ENCODE measurements around the gene NPC1.
A peak's percentile ranks its signal among the peaks of the same experiment; 100 is the strongest.
"Not testable (repeated sequence)": the region's sequence is repeated elsewhere in the genome, so short reads cannot be mapped to it uniquely, and the experiment has no call there.

NPC1 gene

DNA sequence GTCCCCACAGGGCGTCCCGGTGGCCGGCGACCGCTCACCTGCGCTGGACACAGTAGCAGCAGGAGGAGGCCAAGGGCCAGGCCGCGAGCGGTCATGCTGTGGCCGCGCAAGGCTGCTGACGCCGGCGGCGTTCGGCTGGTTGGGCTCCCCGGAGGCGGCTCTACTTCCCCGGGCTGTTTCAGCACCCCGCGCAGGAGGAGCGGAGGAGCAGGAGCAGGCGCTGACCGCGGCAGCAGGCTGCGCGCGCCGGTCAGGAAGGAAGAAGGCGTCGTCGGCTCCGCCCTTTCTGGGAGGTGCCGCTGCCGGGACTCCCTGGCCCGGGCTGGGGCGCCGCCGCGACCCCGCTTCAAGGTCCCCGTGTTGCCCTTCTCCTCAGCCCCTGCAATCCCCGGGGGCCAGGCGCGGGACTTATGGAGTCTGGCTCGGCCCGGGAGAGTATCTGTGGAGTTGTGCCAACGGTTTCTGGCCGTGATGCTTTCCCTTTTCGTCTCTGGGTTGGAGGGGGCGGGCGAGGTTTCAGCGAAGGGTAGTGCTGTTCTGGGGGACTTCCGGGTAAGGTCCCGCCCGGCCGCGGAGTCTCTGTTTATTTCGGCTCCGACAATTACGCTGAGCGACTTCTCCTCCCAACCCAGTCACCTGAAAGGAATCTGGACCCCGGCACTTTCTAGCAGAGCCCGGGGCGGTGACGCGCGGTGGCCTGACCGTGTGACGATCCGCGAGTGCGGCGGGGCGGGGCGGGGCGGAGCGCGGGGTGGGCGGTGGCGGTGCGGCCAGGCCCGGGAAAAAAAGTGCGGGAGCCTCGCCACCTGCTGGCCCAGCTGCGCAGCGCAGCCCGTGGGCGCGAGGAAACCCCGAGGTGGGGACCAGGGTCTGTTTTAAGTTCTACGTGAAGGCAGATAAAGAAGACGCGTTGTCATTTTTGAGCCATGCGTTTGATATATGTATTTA, at the start of gene NPC1:
Gene NPC1, minus strand, starts transcription at position 258 of the 948 bp plus-strand sequence. Its CDS starts 163 bp downstream, at position 95.
- peak; percentile 88 for DNase-seq

GRCh38 chr18:23636071-23636399, 49.7 kb upstream of the NPC1 start:
- DNase-seq = no peak

GRCh38 chr18:23635283-23636070, 49.2 kb upstream of the NPC1 start:
- no peak for DNase-seq

GRCh38 chr18:23634692-23635091, 48.4 kb upstream of the NPC1 start:
- no peak for DNase-seq

- no peak for DNase-seq
Measured at GRCh38 chr18:23632615-23633014, 46.3 kb upstream of the NPC1 start.

DNA sequence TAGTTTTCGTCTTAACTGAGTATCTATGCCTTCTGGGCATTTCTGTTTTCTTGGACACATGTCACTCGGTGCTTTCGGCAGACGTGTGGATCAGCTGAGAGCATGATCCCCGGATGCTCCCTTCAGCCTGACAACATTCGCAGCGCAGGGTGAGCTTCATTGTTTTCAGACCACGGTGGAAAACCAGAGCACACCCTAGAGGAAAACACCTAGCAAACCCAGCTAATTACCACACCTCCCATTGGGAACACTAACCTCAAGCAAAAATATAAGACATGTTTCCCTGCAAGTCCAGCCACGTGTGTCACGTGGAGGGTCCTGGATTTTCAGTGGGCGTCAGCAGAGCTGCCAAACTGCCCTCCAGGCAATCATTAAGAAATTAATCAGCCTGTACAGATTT, 45.4 kb upstream of the NPC1 start:
- no peak for DNase-seq

- no peak for DNase-seq
Measured at GRCh38 chr18:23631312-23631711, 45.0 kb upstream of the NPC1 start.

- DNase-seq = no peak
Measured at GRCh38 chr18:23629444-23629946, 43.2 kb upstream of the NPC1 start.

GRCh38 chr18:23627970-23628369, 41.7 kb upstream of the NPC1 start:
- no peak for DNase-seq

DNA sequence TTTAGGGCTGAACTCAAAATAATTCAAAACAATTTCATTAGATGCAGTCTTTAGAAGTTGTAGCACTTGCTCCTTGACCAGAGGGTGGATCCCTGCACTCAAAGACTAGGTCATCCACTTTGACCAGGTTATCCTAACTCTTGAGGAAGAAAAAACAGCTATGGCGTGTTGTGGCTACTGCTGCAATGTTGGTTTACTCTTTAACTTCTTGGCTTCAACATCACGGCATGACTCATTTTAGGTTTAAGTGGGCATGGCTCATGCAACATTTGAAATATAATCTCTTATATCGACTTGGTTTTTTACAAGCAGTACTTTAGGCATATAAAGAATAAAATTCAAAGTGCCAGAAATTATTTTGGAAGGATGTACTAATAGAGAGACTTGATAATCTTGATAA, 41.0 kb upstream of the NPC1 start:
- DNase-seq = no peak

DNA sequence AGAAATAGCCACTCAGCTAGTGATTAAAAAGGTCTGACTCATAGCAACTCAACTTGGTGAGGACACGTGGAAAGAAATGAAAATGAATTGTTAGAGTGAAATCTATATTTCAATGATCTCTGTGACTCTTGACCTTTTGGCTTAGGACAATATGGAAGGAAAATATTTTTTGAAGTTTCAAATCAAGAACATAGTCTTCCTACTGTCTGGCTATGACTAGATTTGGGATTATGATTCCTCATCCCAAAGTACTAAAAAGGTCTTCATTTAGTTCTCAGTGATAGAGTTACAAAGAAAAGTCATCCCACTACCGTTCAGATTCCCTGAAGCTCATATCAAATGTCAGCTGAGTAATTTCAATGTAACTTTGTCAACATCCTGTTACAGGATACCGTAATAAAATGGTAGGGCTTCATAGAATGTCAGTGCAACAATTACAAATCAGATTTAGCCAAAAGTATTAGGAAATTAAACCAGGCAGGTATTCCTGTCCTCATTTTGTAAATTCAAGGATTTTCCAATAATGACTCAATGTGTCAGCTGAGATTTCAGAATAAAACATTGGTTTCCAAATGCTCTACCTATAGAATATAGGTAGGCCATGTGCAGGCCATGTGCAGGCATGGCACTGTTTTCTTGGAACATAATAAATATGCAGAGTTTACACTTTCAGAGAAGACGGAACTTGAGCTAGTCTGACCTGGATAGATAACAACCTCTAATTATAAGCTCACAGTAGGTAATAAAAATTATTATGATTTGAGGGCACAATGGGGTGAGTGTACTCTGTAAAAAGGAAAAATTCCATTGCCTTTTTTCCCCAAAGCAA, 40.4 kb upstream of the NPC1 start:
- DNase-seq = no peak

GRCh38 chr18:23623040-23623439, 36.7 kb upstream of the NPC1 start:
- DNase-seq = no peak

GRCh38 chr18:23619388-23619881, 33.1 kb upstream of the NPC1 start:
- DNase-seq = no peak

- no peak for DNase-seq
Measured at GRCh38 chr18:23618862-23619387, 32.6 kb upstream of the NPC1 start.

DNA sequence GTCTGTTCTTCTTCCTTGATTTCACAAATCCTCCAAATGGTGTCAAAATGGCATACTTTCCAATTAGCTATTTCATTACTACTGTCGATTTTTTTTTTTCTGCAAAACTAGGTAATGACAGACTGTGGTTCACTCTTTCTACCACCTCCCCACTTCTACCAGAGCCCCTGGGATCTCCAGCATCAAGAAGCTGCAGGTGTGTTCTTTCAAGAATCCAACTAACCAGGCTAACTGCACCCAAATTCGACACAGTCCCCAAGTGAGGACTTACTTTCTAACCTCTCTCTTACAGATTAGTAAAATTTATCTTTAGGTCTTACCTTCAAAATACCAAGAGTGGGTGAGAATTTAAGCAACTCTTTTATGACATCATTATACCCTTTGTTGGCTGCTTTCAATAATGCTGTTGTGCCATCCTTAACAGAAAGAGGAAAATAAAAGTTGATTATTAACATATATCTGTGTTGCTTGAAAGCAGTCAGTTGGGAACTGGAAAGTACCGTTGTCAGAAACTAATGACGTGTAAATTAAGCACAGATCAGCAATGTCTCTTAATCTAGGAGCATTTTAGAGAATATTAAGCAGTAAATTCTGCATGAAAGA, 31.2 kb upstream of the NPC1 start:
- DNase-seq = no peak

DNA sequence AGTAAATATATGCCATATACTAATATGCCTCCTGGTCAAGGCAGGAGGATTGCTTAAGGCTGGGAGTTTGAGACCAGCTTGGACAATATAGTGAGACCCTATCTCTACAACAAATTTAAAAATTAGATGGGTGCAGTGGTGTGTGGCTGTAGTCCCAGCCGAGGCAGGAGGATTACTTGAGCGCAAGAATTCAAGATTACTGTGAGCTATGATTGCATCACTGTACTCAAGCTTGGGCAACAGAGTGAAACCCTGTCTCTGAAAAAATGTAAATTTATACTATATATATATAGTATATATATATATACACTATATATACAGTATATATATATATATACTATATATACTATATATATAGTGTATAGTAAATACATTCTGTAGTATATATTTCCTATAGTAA, 30.0 kb upstream of the NPC1 start:
- DNase-seq = no peak

DNA sequence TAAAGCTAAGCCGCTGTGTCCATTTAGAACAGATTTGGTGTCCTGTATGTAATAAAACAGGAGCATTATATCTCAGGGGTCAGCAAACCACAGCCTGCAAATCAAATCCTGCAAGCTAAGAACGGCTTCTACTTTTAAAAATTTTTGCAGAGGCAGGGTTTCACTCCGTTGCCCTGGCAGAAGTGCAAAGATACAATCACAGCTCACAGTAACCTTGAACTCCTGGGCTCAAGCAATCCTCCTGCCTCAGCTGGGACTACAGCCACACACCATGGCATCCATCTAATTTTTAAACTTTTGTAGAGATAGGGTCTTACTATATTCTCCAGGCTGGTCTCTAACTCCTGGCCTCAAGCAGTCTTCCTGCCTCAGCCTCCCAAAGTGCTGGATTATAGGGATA, 28.6 kb upstream of the NPC1 start:
- no peak for DNase-seq

- DNase-seq = no peak
Measured at GRCh38 chr18:23614413-23614812, 28.1 kb upstream of the NPC1 start.

- not testable (repeated sequence) for DNase-seq
Measured at GRCh38 chr18:23613091-23613475, 26.8 kb upstream of the NPC1 start.

DNA sequence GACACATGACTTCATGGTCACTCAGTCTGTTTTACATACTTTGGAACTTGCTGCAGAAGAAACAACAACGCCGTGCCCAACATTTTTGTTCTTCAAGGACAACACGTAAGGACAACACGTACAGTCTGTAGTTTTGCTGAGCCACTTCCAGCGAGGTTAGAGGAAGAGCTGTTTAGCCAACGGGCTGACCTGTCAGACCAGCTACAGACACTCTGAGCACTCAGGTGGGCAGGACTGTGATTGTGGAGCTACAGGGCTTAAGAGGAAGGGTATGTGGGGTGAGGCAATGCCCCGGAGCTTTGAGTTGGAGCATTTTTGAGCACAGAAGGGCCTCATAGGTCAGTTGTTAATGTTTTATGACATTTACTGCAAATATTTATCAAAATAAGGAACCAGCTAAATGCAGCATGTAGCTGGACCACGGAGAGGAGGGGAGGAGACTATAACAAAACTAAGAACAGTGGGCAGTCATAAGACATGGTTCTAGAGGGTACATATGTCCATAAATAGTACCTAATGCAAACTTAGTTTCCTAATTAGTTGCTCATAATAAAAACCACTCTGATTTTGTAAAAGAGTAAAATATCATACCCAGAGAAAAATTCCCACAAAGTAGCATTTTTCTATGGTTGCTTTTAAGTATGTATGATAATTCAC, 26.3 kb upstream of the NPC1 start:
- DNase-seq = no peak

DNA sequence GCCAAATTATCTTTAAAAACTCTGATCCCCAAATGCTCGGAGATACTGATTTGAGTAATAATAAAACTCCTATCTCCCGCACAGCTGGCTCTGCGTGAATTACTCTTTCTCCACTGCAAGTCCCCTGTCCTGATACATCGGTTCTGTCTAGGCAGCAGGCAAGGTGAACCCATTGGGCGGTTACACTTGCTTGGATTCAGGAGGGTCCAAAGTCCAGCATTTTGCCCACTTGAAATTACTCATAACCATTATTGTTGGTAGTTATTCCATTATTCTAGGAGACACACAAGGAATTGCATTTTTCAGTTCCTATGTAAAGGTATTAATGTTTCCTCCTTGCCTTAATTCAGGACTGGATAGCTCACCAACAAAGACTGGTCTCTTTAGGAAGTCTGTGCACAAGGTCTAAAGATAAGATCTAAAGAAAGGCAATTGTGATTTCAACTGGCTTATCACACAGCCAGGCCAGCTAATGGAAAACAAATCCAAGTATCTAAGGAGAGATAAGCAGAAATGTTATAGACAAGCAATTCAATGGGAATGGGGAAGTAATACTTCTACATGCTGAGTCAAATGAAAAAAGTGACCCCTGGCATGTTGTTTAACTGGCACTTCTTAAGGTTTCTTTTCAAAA, 23.2 kb upstream of the NPC1 start:
- no peak for DNase-seq
